Activated T-cell treated with anti-CD3 and anti-CD28 coated beads, Interleukin-2, amount 50 U/mL, for 24 hours (primary cell): ENCODE measurements around the gene OSBPL10.

Experiments used
- DNase-seq: peaks from one replicate; pipeline ENCODE4 v3.0.0-alpha.2; 2020
- H3K27ac Mint-ChIP-seq: 2 replicates; pipeline ENCODE4 v1.8.0; 2020; ENCODE audit warnings: mild to moderate bottlenecking, mixed read lengths
- H3K27me3 Mint-ChIP-seq: 2 replicates; pipeline ENCODE4 v1.8.0; 2020; ENCODE audit warnings: mixed read lengths
- H3K36me3 Mint-ChIP-seq: 2 replicates; pipeline ENCODE4 v1.8.0; 2020; ENCODE audit warnings: low read depth, mixed read lengths
- H3K4me1 Mint-ChIP-seq: 2 replicates; pipeline ENCODE4 v1.8.0; 2020; ENCODE audit warnings: low read depth, mixed read lengths
- H3K4me3 Mint-ChIP-seq: 2 replicates; pipeline ENCODE4 v1.8.0; 2020; ENCODE audit warnings: mild to moderate bottlenecking, moderate library complexity, mixed read lengths
- H3K9me3 Mint-ChIP-seq: 2 replicates; pipeline ENCODE4 v1.8.0; 2020; ENCODE audit warnings: mixed read lengths

OSBPL10 gene

DNA sequence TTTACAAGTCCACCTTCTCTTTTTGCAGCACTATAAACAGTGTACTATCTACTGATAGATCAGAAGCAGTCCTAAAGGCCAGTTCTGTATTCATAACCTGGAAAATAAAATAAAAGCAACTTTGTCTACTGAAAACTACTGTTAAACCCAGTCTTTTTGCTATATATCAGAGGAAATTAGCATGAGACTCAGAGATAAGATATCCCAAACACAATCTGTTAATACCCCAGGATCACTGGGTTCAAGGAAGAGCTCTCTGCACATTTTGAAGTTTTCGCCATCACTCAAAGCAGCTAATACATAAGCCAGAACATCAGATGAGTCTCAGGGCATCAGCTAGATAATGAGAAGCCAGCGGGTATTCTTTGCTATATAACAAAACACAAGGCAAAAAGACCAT, 21.8 kb downstream of the OSBPL10 start:
- no peak for DNase-seq
- Mint-ChIP-seq H3K4me3 (no peak overlapping the region), H3K4me1 (peaks cover 5% of the 10 kb centered on the region), H3K36me3 (no peaks in the 10 kb centered on the region), H3K9me3 (peaks cover 11% of the 10 kb centered on the region), H3K27me3 (peaks cover 22% of the 10 kb centered on the region), H3K27ac (no peak overlapping the region)

GRCh38 chr3:31958701-31959152, 22.3 kb downstream of the OSBPL10 start:
- Mint-ChIP-seq H3K27ac (no peak overlapping the region), H3K4me1 (peaks cover 5% of the 10 kb centered on the region), H3K4me3 (no peak overlapping the region), H3K36me3 (no peaks in the 10 kb centered on the region), H3K9me3 (peaks cover 11% of the 10 kb centered on the region), H3K27me3 (peaks cover 20% of the 10 kb centered on the region)
- no peak for DNase-seq

DNA sequence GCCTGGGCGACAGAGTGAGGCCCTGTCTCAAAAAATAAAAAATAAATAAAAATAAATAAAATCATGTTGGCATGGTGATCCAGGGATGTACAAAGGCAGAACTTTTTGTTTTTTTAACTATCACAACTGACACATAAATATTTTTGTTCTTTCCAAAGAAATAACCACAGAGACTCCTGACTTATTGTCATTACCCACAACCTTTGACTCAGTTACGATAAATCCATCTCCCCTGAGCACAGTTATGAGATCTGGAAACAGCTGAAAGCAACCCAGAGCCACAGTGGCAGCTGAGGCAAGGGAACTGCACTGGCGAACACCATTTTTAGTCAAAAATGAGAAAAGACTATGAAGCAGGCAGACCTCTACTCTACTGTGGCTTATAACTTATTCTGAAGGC, 24.0 kb downstream of the OSBPL10 start:
- H3K27me3 Mint-ChIP-seq = peaks cover 24% of the 10 kb centered on the region
- H3K36me3 Mint-ChIP-seq = no peaks in the 10 kb centered on the region
- no peak overlapping the region for H3K4me3 Mint-ChIP-seq
- no peaks in the 10 kb centered on the region for H3K4me1 Mint-ChIP-seq
- no peak for DNase-seq
- no peak overlapping the region for H3K27ac Mint-ChIP-seq
- H3K9me3 Mint-ChIP-seq = peaks cover 11% of the 10 kb centered on the region

GRCh38 chr3:31955581-31955980, 25.5 kb downstream of the OSBPL10 start:
- Mint-ChIP-seq H3K36me3 (no peaks in the 10 kb centered on the region), H3K4me1 (no peaks in the 10 kb centered on the region), H3K9me3 (peaks cover 11% of the 10 kb centered on the region), H3K4me3 (no peak overlapping the region), H3K27ac (no peak overlapping the region), H3K27me3 (peaks cover 24% of the 10 kb centered on the region)
- no peak for DNase-seq

DNA sequence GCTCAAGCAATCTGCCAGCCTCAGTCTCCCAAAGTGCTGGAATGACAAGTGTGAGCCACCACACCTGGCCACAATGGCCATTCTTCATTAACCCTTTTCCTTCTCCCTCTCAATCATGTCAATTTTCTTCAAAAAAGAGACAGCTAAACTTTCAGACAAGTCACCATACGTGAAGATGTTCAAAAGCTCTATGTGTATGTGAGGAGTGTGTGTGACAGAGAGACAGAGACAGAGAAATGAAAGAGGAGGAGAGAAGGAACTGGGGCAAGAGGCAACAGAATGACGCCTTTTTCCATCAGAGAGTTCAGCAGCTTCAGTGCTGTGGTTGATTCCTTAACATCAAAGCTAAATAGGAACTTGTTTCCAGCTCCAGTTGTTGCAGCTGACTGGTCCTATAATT, 27.4 kb downstream of the OSBPL10 start:
- no peaks in the 10 kb centered on the region for H3K36me3 Mint-ChIP-seq
- peaks cover 26% of the 10 kb centered on the region for H3K27me3 Mint-ChIP-seq
- no peak for DNase-seq
- peaks cover 16% of the 10 kb centered on the region for H3K9me3 Mint-ChIP-seq
- no peaks in the 10 kb centered on the region for H3K4me1 Mint-ChIP-seq
- no peak overlapping the region for H3K27ac Mint-ChIP-seq
- H3K4me3 Mint-ChIP-seq = no peak overlapping the region

GRCh38 chr3:31953091-31953490, 28.0 kb downstream of the OSBPL10 start:
- no peak for DNase-seq
- no peaks in the 10 kb centered on the region for H3K4me1 Mint-ChIP-seq
- no peak overlapping the region for H3K4me3 Mint-ChIP-seq

DNA sequence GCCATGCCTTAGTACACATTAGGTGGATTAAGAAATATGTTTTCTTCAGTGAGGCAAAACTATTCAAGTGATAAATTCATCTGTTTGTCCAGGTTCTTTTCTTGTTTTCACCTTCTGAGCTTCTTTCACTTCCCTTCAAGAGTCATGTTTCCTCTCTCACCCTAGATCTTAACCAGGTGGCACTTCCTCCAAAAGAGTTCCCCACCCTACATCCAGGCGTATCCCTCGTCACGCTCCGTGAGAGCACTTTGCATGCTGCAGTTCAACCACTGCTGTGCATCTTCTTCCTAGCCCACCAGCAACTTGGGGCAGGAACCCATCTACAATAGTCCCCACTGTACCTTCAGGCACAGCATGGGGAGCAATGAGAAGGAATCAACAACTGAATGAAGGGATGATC, 28.9 kb downstream of the OSBPL10 start:
- peaks cover 16% of the 10 kb centered on the region for H3K9me3 Mint-ChIP-seq
- H3K27me3 Mint-ChIP-seq = peaks cover 29% of the 10 kb centered on the region
- no peak overlapping the region for H3K4me3 Mint-ChIP-seq
- no peaks in the 10 kb centered on the region for H3K36me3 Mint-ChIP-seq
- DNase-seq = no peak
- no peak overlapping the region for H3K27ac Mint-ChIP-seq
- H3K4me1 Mint-ChIP-seq = no peaks in the 10 kb centered on the region

More at GRCh38 chr3:31953091-31953490, 28.0 kb downstream of the OSBPL10 start:
- no peaks in the 10 kb centered on the region for H3K36me3 Mint-ChIP-seq
- H3K9me3 Mint-ChIP-seq = peaks cover 16% of the 10 kb centered on the region
- no peak overlapping the region for H3K27ac Mint-ChIP-seq
- peaks cover 29% of the 10 kb centered on the region for H3K27me3 Mint-ChIP-seq

GRCh38 chr3:31948280-31948679, 32.8 kb downstream of the OSBPL10 start:
- H3K4me3 Mint-ChIP-seq = no peak overlapping the region
- no peaks in the 10 kb centered on the region for H3K4me1 Mint-ChIP-seq
- no peaks in the 10 kb centered on the region for H3K36me3 Mint-ChIP-seq
- no peak overlapping the region for H3K27ac Mint-ChIP-seq
- peaks cover 5% of the 10 kb centered on the region for H3K9me3 Mint-ChIP-seq
- H3K27me3 Mint-ChIP-seq = peaks cover 37% of the 10 kb centered on the region
- no peak for DNase-seq

DNA sequence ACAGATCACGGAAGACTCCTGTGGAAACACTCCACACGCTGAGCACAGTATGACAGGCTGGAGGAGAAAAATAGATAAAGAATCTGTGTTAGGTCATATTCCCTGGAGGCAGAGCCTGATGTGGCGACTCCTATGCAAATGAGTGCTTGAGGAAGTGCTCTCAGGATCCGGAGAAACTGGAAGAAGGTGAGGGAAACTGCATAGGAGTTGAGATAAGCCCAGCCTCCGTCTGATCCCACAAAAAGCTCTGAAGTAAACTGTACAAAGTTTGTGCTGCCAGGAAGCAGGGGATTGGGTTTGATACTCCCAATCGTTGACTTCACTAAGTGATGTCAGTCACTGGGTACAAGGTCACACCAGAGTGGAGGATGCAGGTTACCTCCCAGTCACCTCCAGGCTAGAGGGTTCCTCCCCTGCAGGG, 33.4 kb downstream of the OSBPL10 start:
- Mint-ChIP-seq H3K27me3 (peaks cover 35% of the 10 kb centered on the region), H3K4me1 (no peaks in the 10 kb centered on the region), H3K9me3 (peaks cover 5% of the 10 kb centered on the region), H3K27ac (no peak overlapping the region), H3K36me3 (no peaks in the 10 kb centered on the region), H3K4me3 (no peak overlapping the region)
- DNase-seq = no peak

- no peak overlapping the region for H3K27ac Mint-ChIP-seq
- no peaks in the 10 kb centered on the region for H3K4me1 Mint-ChIP-seq
- DNase-seq = no peak
- no peak overlapping the region for H3K4me3 Mint-ChIP-seq
- H3K9me3 Mint-ChIP-seq = peaks cover 5% of the 10 kb centered on the region
- H3K27me3 Mint-ChIP-seq = peaks cover 34% of the 10 kb centered on the region
- no peaks in the 10 kb centered on the region for H3K36me3 Mint-ChIP-seq
Measured at GRCh38 chr3:31947162-31947561, 33.9 kb downstream of the OSBPL10 start.

DNA sequence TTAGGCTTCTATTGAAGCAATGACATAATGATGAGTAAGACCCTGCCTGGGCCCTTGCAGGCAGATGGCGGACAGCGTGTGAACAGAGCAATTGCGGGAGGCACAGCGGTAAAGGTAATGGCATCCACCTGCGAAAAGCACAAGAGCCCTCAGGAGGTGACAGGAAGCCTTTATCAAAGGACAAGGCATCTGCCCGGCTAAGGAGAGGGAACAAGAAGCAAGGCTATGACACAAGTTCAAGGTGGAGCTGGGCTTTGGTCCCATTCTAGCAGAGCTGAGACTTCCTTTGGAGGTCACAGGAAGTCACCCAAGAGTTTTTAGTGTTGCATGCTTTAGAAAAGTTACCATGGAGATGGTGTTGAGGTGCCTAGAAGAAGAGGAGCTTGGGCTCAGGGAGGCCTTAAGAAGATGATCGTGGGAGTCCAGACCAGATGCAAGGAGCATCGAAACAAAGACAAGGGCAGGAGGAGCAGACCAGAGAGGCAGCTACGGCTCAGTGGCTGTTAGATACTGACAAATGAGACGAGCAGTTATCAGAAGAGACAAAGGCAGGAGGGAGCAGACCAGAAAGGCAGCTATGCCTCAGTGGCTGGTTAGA, 34.5 kb downstream of the OSBPL10 start:
- H3K27me3 Mint-ChIP-seq = peaks cover 30% of the 10 kb centered on the region
- H3K9me3 Mint-ChIP-seq = peaks cover 5% of the 10 kb centered on the region
- no peaks in the 10 kb centered on the region for H3K36me3 Mint-ChIP-seq
- no peak for DNase-seq
- H3K4me3 Mint-ChIP-seq = no peak overlapping the region
- H3K27ac Mint-ChIP-seq = no peak overlapping the region
- H3K4me1 Mint-ChIP-seq = no peaks in the 10 kb centered on the region

GRCh38 chr3:31945738-31946052, 35.4 kb downstream of the OSBPL10 start:
- Mint-ChIP-seq H3K27me3 (peaks cover 36% of the 10 kb centered on the region), H3K4me1 (no peaks in the 10 kb centered on the region), H3K27ac (no peak overlapping the region), H3K4me3 (no peak overlapping the region), H3K9me3 (peaks cover 5% of the 10 kb centered on the region), H3K36me3 (no peaks in the 10 kb centered on the region)
- DNase-seq = no peak

GRCh38 chr3:31943041-31943440, 38.0 kb downstream of the OSBPL10 start:
- Mint-ChIP-seq H3K4me3 (no peak overlapping the region), H3K4me1 (no peaks in the 10 kb centered on the region), H3K27me3 (peaks cover 25% of the 10 kb centered on the region), H3K27ac (no peak overlapping the region), H3K9me3 (no peaks in the 10 kb centered on the region), H3K36me3 (no peaks in the 10 kb centered on the region)
- DNase-seq = no peak

DNA sequence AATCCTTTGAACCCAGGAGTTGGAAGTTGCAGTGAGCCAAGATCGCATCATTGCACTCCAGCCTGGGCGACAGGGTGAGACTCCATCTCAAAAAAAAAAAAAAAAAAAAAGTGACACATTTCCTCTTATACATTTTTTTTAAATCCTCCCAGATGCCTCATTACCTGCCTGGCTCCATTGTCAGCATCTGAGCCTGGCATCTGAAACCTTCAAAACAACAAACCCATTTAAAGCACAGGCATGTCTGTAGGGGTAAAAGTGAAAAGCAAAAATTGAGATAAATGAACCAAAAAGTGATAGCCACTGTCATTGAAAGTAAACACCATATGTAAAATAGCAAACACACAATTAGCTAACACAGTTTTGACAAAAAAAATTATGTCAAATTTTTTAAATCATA, 38.6 kb downstream of the OSBPL10 start:
- peaks cover 25% of the 10 kb centered on the region for H3K27me3 Mint-ChIP-seq

DNA sequence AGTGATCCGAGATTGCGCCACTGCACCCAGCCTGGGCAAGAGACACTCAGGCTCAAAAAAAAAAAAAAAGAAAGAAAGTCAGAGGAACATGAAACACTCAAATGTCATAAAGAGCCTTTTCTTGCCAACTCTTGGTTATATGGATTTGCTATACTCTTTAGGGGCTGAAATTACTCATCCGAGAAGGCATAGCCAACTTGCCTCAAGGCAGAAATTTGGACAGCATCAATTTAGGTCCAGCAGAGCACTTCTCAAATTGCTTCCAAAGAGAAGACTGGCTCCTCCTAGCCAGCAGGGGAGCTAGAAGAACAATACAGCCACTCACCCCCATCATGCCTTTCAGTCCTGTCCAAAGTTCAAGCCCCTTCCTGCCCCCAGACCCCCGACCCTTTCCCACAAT, 43.8 kb downstream of the OSBPL10 start:
- no peak for DNase-seq
- H3K9me3 Mint-ChIP-seq = no peaks in the 10 kb centered on the region
- peaks cover 7% of the 10 kb centered on the region for H3K27me3 Mint-ChIP-seq
- no peaks in the 10 kb centered on the region for H3K36me3 Mint-ChIP-seq
- H3K4me1 Mint-ChIP-seq = peaks cover 2% of the 10 kb centered on the region
- H3K27ac Mint-ChIP-seq = no peak overlapping the region
- no peak overlapping the region for H3K4me3 Mint-ChIP-seq

More for the DNA sequence above, 38.6 kb downstream of the OSBPL10 start:
- DNase-seq = no peak
- no peak overlapping the region for H3K27ac Mint-ChIP-seq
- no peaks in the 10 kb centered on the region for H3K36me3 Mint-ChIP-seq
- H3K4me1 Mint-ChIP-seq = no peaks in the 10 kb centered on the region
- H3K9me3 Mint-ChIP-seq = no peaks in the 10 kb centered on the region
- no peak overlapping the region for H3K4me3 Mint-ChIP-seq
